T-helper 2 cell treated with Interferon-gamma antibody and Interleukin-4, amounts not matched to agents 5 μg/mL and 100 μg/mL, for 36 hours (primary cell): ENCODE data around the gene SSR3.

Experiments used
- DNase-seq: peaks from one replicate; pipeline ENCODE4 v3.0.0; 2021; ENCODE audit warnings: low spot score
- H3K27ac Mint-ChIP-seq: one replicate; pipeline ENCODE4 v1.8.0; 2021; ENCODE audit warnings: mild to moderate bottlenecking, mixed read lengths
- H3K27me3 Mint-ChIP-seq: one replicate; pipeline ENCODE4 v1.8.0; 2021; ENCODE audit warnings: low read depth, mixed read lengths
- H3K36me3 Mint-ChIP-seq: one replicate; pipeline ENCODE4 v1.8.0; 2021; ENCODE audit warnings: low read depth, mixed read lengths
- H3K4me1 Mint-ChIP-seq: one replicate; pipeline ENCODE4 v1.8.0; 2021; ENCODE audit warnings: low read depth, mixed read lengths
- H3K4me3 Mint-ChIP-seq: one replicate; pipeline ENCODE4 v1.8.0; 2022; ENCODE audit warnings: mild to moderate bottlenecking, moderate library complexity, mixed read lengths
- H3K9me3 Mint-ChIP-seq: one replicate; pipeline ENCODE4 v1.8.0; 2021; ENCODE audit warnings: mixed read lengths

SSR3 gene

GRCh38 chr3:156536524-156537316 lies 18.2 kb downstream of the SSR3 start:
- DNase-seq: no peak
- Mint-ChIP-seq H3K4me1 (peaks cover 6% of the 10 kb centered on the region), H3K27ac (no peak overlapping the region), H3K4me3 (no peak overlapping the region), H3K27me3 (no peaks in the 10 kb centered on the region), H3K36me3 (peaks cover 17% of the 10 kb centered on the region), H3K9me3 (no peaks in the 10 kb centered on the region)

GRCh38 chr3:156535798-156536197 lies 19.1 kb downstream of the SSR3 start:
- no peaks in the 10 kb centered on the region for H3K27me3 Mint-ChIP-seq
- H3K4me3 Mint-ChIP-seq: no peak overlapping the region
- peaks cover 6% of the 10 kb centered on the region for H3K4me1 Mint-ChIP-seq
- DNase-seq: no peak
- H3K27ac Mint-ChIP-seq: no peak overlapping the region
- peaks cover 17% of the 10 kb centered on the region for H3K36me3 Mint-ChIP-seq
- H3K9me3 Mint-ChIP-seq: no peaks in the 10 kb centered on the region

GRCh38 chr3:156535162-156535627 lies 19.7 kb downstream of the SSR3 start:
- no peak overlapping the region for H3K27ac Mint-ChIP-seq
- no peaks in the 10 kb centered on the region for H3K9me3 Mint-ChIP-seq
- peak; percentile 15 for DNase-seq
- peaks cover 6% of the 10 kb centered on the region for H3K4me1 Mint-ChIP-seq
- H3K27me3 Mint-ChIP-seq: peaks cover 4% of the 10 kb centered on the region
- H3K36me3 Mint-ChIP-seq: peaks cover 17% of the 10 kb centered on the region
- H3K4me3 Mint-ChIP-seq: no peak overlapping the region

- Mint-ChIP-seq H3K27me3 (peaks cover 16% of the 10 kb centered on the region), H3K9me3 (no peaks in the 10 kb centered on the region), H3K4me3 (no peak overlapping the region), H3K4me1 (peaks cover 6% of the 10 kb centered on the region), H3K27ac (no peak overlapping the region), H3K36me3 (peaks cover 11% of the 10 kb centered on the region)
- DNase-seq: no peak
These were observed 21.7 kb downstream of the SSR3 start for GRCh38 chr3:156533205-156533604.

- no peak overlapping the region for H3K27ac Mint-ChIP-seq
- no peak for DNase-seq
- H3K27me3 Mint-ChIP-seq: peaks cover 21% of the 10 kb centered on the region
- H3K36me3 Mint-ChIP-seq: peaks cover 11% of the 10 kb centered on the region
- H3K4me1 Mint-ChIP-seq: peaks cover 6% of the 10 kb centered on the region
- no peak overlapping the region for H3K4me3 Mint-ChIP-seq
- H3K9me3 Mint-ChIP-seq: no peaks in the 10 kb centered on the region
These were observed 22.2 kb downstream of the SSR3 start for GRCh38 chr3:156532730-156533129.

- Mint-ChIP-seq H3K4me3 (no peak overlapping the region), H3K9me3 (no peaks in the 10 kb centered on the region), H3K4me1 (peaks cover 5% of the 10 kb centered on the region), H3K36me3 (peaks cover 7% of the 10 kb centered on the region), H3K27me3 (peaks cover 31% of the 10 kb centered on the region), H3K27ac (no peak overlapping the region)
- DNase-seq: no peak
These were observed 23.9 kb downstream of the SSR3 start for GRCh38 chr3:156530980-156531379.

GRCh38 chr3:156527060-156527459 lies 27.9 kb downstream of the SSR3 start:
- H3K27me3 Mint-ChIP-seq: peaks cover 63% of the 10 kb centered on the region
- H3K4me1 Mint-ChIP-seq: peaks cover 22% of the 10 kb centered on the region
- DNase-seq: no peak
- no peak overlapping the region for H3K27ac Mint-ChIP-seq
- peaks cover 10% of the 10 kb centered on the region for H3K36me3 Mint-ChIP-seq
- no peaks in the 10 kb centered on the region for H3K9me3 Mint-ChIP-seq
- H3K4me3 Mint-ChIP-seq: no peak overlapping the region

- H3K4me3 Mint-ChIP-seq: no peak overlapping the region
- DNase-seq: no peak
- H3K4me1 Mint-ChIP-seq: peaks cover 22% of the 10 kb centered on the region
- H3K36me3 Mint-ChIP-seq: peaks cover 10% of the 10 kb centered on the region
- H3K27ac Mint-ChIP-seq: no peak overlapping the region
- H3K9me3 Mint-ChIP-seq: no peaks in the 10 kb centered on the region
- H3K27me3 Mint-ChIP-seq: peaks cover 75% of the 10 kb centered on the region
These were observed 29.1 kb downstream of the SSR3 start for GRCh38 chr3:156525808-156526207.

- Mint-ChIP-seq H3K27ac (no peak overlapping the region), H3K9me3 (no peaks in the 10 kb centered on the region), H3K4me3 (no peak overlapping the region), H3K27me3 (peaks cover 85% of the 10 kb centered on the region), H3K36me3 (peaks cover 8% of the 10 kb centered on the region), H3K4me1 (peaks cover 24% of the 10 kb centered on the region)
- no peak for DNase-seq
These were observed 32.2 kb downstream of the SSR3 start for GRCh38 chr3:156522673-156523072.

- Mint-ChIP-seq H3K4me3 (no peak overlapping the region), H3K27ac (no peak overlapping the region), H3K9me3 (no peaks in the 10 kb centered on the region), H3K4me1 (peaks cover 19% of the 10 kb centered on the region), H3K27me3 (peaks cover 97% of the 10 kb centered on the region), H3K36me3 (peaks cover 8% of the 10 kb centered on the region)
- no peak for DNase-seq
These were observed 35.2 kb downstream of the SSR3 start for GRCh38 chr3:156519758-156520162.

- no peaks in the 10 kb centered on the region for H3K9me3 Mint-ChIP-seq
- no peak overlapping the region for H3K4me3 Mint-ChIP-seq
- peaks cover 90% of the 10 kb centered on the region for H3K27me3 Mint-ChIP-seq
- peaks cover 9% of the 10 kb centered on the region for H3K4me1 Mint-ChIP-seq
- peaks cover 4% of the 10 kb centered on the region for H3K36me3 Mint-ChIP-seq
- H3K27ac Mint-ChIP-seq: no peak overlapping the region
- no peak for DNase-seq
These were observed 36.2 kb downstream of the SSR3 start for GRCh38 chr3:156518726-156519125.

- H3K4me3 Mint-ChIP-seq: no peak overlapping the region
- H3K27ac Mint-ChIP-seq: no peak overlapping the region
- DNase-seq: no peak
- peaks cover 7% of the 10 kb centered on the region for H3K4me1 Mint-ChIP-seq
- peaks cover 73% of the 10 kb centered on the region for H3K27me3 Mint-ChIP-seq
- H3K9me3 Mint-ChIP-seq: no peaks in the 10 kb centered on the region
- H3K36me3 Mint-ChIP-seq: no peaks in the 10 kb centered on the region
These were observed 38.0 kb downstream of the SSR3 start for GRCh38 chr3:156516961-156517360.

- Mint-ChIP-seq H3K4me1 (peaks cover 13% of the 10 kb centered on the region), H3K9me3 (no peaks in the 10 kb centered on the region), H3K36me3 (no peaks in the 10 kb centered on the region), H3K4me3 (no peak overlapping the region), H3K27ac (no peak overlapping the region), H3K27me3 (peaks cover 72% of the 10 kb centered on the region)
- no peak for DNase-seq
These were observed 38.6 kb downstream of the SSR3 start for GRCh38 chr3:156516284-156516683.

- H3K4me3 Mint-ChIP-seq: no peak overlapping the region
- no peak overlapping the region for H3K27ac Mint-ChIP-seq
- H3K9me3 Mint-ChIP-seq: no peaks in the 10 kb centered on the region
- no peaks in the 10 kb centered on the region for H3K36me3 Mint-ChIP-seq
- H3K27me3 Mint-ChIP-seq: peaks cover 58% of the 10 kb centered on the region
- no peak for DNase-seq
- peaks cover 13% of the 10 kb centered on the region for H3K4me1 Mint-ChIP-seq
These were observed 41.3 kb downstream of the SSR3 start for GRCh38 chr3:156513619-156514018.
